ENCODE measurements around the gene AMOT.

DNA sequence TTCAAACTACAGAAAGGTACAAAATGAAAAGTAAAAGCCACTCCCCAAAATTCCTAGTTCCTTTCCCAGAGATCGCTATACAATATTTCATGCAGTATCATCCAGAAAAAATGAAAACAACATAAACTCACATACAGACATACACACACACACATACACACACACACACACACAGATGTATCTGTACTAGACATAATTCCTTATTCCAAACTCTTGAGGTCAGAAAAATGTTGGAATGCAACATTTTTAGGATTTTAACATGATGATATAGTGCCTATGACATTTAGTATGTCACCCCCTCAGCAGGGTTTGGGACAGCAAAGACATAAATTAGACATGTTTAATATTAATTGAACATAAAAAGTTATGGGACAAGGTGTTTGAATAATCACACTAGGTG lies 87.5 kb downstream of the AMOT start:
- TF ChIP-seq, protein P1, sequence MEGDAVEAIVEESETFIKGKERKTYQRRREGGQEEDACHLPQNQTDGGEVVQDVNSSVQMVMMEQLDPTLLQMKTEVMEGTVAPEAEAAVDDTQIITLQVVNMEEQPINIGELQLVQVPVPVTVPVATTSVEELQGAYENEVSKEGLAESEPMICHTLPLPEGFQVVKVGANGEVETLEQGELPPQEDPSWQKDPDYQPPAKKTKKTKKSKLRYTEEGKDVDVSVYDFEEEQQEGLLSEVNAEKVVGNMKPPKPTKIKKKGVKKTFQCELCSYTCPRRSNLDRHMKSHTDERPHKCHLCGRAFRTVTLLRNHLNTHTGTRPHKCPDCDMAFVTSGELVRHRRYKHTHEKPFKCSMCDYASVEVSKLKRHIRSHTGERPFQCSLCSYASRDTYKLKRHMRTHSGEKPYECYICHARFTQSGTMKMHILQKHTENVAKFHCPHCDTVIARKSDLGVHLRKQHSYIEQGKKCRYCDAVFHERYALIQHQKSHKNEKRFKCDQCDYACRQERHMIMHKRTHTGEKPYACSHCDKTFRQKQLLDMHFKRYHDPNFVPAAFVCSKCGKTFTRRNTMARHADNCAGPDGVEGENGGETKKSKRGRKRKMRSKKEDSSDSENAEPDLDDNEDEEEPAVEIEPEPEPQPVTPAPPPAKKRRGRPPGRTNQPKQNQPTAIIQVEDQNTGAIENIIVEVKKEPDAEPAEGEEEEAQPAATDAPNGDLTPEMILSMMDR (IDR thresholded peaks at IDR 0.05; ENCODE audit: insufficient read depth, low read depth, low read length), result no peak
- TF ChIP-seq EZH2 (IDR thresholded peaks at IDR 0.05; ENCODE audit: insufficient read depth, low read length), result no peak

Measured in astrocyte (in vitro differentiated cells and primary cell).